SHP77 (cell line): ENCODE measurements around the gene CFP.
A peak's percentile ranks its signal among the peaks of the same experiment; 100 is the strongest.
"Not testable (repeated sequence)": the region's sequence is repeated elsewhere in the genome, so short reads cannot be mapped to it uniquely, and the experiment has no call there.

Experiments used
- DNase-seq, 2 experiments: peaks; one replicate each; lab custom pipeline; 2025; lab: John Stamatoyannopoulos, UW

CFP gene

GRCh38 chrX:47629419-47630200, at the start of gene CFP:
TSS of gene CFP (minus strand) at chrX:47629930. CDS start at chrX:47629844, 86 bp downstream.
- no peak for DNase-seq

- not testable (repeated sequence) for DNase-seq
Observed at GRCh38 chrX:47675959-47676859, 46.5 kb upstream of the CFP start.

GRCh38 chrX:47674776-47675175, 45.0 kb upstream of the CFP start:
- no peak for DNase-seq

GRCh38 chrX:47665797-47666196, 36.1 kb upstream of the CFP start:
- not testable (repeated sequence) for DNase-seq

- no peak for DNase-seq
Observed at GRCh38 chrX:47664737-47665136, 35.0 kb upstream of the CFP start.

GRCh38 chrX:47662144-47662657, 32.5 kb upstream of the CFP start:
- DNase-seq: no peak

GRCh38 chrX:47661539-47661938, 31.8 kb upstream of the CFP start:
- no peak for DNase-seq

- no peak for DNase-seq
Observed at GRCh38 chrX:47659421-47659726, 29.6 kb upstream of the CFP start.

- peak; percentile 85 to 88 for DNase-seq
Observed at GRCh38 chrX:47658684-47659420, 29.1 kb upstream of the CFP start, which contains the start of gene UXT. TSS of gene UXT (minus strand) at chrX:47659180. CDS start at chrX:47658927, 253 bp downstream.

GRCh38 chrX:47658301-47658683, 28.6 kb upstream of the CFP start:
- DNase-seq: no peak

GRCh38 chrX:47651043-47651905, 21.5 kb upstream of the CFP start:
- DNase-seq: peak in 1 of 2 experiments; percentile 29

GRCh38 chrX:47650164-47651042, 20.7 kb upstream of the CFP start, which contains the start of gene ELK1:
TSS of gene ELK1 (minus strand) at chrX:47650563. CDS start at chrX:47641441, 9,122 bp downstream.
- DNase-seq: peak; percentile 93 to 95

- no peak for DNase-seq
Observed at GRCh38 chrX:47649781-47650163, 20.0 kb upstream of the CFP start.

GRCh38 chrX:47649271-47649670, 19.5 kb upstream of the CFP start:
- no peak for DNase-seq

- no peak for DNase-seq
Observed at GRCh38 chrX:47648376-47648775, 18.6 kb upstream of the CFP start.

GRCh38 chrX:47646636-47647035, 16.9 kb upstream of the CFP start:
- DNase-seq: no peak

GRCh38 chrX:47645530-47645929, 15.8 kb upstream of the CFP start:
- no peak for DNase-seq

- DNase-seq: peak in 1 of 2 experiments; percentile 31
Observed at GRCh38 chrX:47644557-47645091, 14.9 kb upstream of the CFP start.

- no peak for DNase-seq
Observed at GRCh38 chrX:47643926-47644325, 14.2 kb upstream of the CFP start.

GRCh38 chrX:47638816-47639215, 9.1 kb upstream of the CFP start:
- no peak for DNase-seq
